ENCODE data around the gene TMA7B. TPM values are rescaled to one million over a fixed set of nuclear protein-coding genes. Genes with fewer than 3 reads are reported as not detected.

TMA7B gene
- total and polyA plus RNA-seq, 10 of the 15 experiments (the other 5 are each of a cell fraction or from before 2014, with no cell fraction given) = 0.33 to 2.9 (median 1.8) TPM

DNA sequence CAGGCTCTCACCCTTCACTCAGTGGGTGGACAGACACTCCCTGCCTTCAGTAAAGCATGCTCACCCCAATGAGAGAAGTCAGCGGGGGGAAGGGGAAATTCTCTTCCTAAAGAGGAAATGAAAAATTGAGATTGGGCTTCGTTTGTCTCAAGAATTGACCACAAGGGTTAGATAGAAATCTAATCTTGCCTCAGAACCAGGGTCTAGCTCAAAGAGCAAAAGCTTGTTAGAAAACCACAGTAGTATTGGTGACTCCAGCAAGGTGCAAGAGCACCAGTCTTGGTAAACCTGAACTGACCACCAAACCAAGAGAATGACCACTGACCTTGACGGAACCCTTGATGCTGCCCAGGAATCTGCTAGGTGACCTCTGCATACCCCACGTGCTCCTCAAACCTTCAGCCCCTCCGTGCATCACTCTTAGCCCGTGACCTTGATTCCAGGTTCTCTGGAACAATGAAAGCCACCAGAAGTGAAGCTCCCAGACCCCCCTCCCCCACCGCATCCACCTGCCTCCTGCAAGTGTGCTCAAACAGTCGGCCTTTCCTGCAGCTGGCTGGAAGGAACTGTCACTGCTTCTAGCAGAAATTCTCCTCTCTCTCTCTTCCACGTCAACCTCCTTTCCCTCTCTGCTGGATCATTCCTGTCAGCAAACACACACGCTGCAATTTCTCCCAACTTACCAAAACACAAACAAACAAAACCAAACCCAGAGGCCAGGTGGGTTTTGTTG, 3.1 kb upstream of the TMA7B start (continued):
- TF ChIP-seq BRCA1 (IDR thresholded peaks at IDR 0.05; ENCODE audit: low read depth, low read length) = no peak
- TF ChIP-seq STAT1 (conservative IDR thresholded peaks at IDR 0.05) = no peak
- TF ChIP-seq PAX5 (IDR thresholded peaks at IDR 0.05; ENCODE audit: borderline replicate concordance, low read depth, low read length) = peak; percentile 85
- TF ChIP-seq SRF (IDR thresholded peaks at IDR 0.05; ENCODE audit: low read depth in 2 of 2, low read length in 2 of 2) = no peak
- TF ChIP-seq, protein P1, sequence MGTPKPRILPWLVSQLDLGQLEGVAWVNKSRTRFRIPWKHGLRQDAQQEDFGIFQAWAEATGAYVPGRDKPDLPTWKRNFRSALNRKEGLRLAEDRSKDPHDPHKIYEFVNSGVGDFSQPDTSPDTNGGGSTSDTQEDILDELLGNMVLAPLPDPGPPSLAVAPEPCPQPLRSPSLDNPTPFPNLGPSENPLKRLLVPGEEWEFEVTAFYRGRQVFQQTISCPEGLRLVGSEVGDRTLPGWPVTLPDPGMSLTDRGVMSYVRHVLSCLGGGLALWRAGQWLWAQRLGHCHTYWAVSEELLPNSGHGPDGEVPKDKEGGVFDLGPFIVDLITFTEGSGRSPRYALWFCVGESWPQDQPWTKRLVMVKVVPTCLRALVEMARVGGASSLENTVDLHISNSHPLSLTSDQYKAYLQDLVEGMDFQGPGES (IDR thresholded peaks at IDR 0.05) = no peak
- TF ChIP-seq ZNF24 (IDR thresholded peaks at IDR 0.05) = no peak
- TF ChIP-seq MYC (IDR thresholded peaks at IDR 0.05; ENCODE audit: insufficient read depth, insufficient read length, insufficient replicate concordance, low read length, severe bottlenecking) = no peak
- TF ChIP-seq KLF5 (IDR thresholded peaks at IDR 0.05; ENCODE audit: partially characterized antibody) = no peak
- peak; percentile 73; the same call in 1 of the 2 replicates for TF ChIP-seq CHD2 (IDR thresholded peaks at IDR 0.05; ENCODE audit: borderline replicate concordance, low read depth, low read length)
- no peak for TF ChIP-seq KDM1A (IDR thresholded peaks at IDR 0.05; ENCODE audit: borderline replicate concordance)
- TF ChIP-seq, protein P2, sequence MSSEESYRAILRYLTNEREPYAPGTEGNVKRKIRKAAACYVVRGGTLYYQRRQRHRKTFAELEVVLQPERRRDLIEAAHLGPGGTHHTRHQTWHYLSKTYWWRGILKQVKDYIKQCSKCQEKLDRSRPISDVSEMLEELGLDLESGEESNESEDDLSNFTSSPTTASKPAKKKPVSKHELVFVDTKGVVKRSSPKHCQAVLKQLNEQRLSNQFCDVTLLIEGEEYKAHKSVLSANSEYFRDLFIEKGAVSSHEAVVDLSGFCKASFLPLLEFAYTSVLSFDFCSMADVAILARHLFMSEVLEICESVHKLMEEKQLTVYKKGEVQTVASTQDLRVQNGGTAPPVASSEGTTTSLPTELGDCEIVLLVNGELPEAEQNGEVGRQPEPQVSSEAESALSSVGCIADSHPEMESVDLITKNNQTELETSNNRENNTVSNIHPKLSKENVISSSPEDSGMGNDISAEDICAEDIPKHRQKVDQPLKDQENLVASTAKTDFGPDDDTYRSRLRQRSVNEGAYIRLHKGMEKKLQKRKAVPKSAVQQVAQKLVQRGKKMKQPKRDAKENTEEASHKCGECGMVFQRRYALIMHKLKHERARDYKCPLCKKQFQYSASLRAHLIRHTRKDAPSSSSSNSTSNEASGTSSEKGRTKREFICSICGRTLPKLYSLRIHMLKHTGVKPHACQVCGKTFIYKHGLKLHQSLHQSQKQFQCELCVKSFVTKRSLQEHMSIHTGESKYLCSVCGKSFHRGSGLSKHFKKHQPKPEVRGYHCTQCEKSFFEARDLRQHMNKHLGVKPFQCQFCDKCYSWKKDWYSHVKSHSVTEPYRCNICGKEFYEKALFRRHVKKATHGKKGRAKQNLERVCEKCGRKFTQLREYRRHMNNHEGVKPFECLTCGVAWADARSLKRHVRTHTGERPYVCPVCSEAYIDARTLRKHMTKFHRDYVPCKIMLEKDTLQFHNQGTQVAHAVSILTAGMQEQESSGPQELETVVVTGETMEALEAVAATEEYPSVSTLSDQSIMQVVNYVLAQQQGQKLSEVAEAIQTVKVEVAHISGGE (CRISPR knock-in tag; IDR thresholded peaks at IDR 0.05) = no peak
- peak; percentile 90 for TF ChIP-seq DPF2 (IDR thresholded peaks at IDR 0.05)
- TF ChIP-seq, protein P3, sequence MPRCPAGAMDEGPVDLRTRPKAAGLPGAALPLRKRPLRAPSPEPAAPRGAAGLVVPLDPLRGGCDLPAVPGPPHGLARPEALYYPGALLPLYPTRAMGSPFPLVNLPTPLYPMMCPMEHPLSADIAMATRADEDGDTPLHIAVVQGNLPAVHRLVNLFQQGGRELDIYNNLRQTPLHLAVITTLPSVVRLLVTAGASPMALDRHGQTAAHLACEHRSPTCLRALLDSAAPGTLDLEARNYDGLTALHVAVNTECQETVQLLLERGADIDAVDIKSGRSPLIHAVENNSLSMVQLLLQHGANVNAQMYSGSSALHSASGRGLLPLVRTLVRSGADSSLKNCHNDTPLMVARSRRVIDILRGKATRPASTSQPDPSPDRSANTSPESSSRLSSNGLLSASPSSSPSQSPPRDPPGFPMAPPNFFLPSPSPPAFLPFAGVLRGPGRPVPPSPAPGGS (IDR thresholded peaks at IDR 0.05; ENCODE audit: borderline replicate concordance, insufficient read depth, low read depth, low read length, poor library complexity, severe bottlenecking) = peak; percentile 27
- peak; percentile 60 for TF ChIP-seq CREM (IDR thresholded peaks at IDR 0.05; ENCODE audit: low read depth)
- peak; percentile 73 to 77; a peak in 3 of 4 replicates for TF ChIP-seq IKZF2 (IDR thresholded peaks at IDR 0.05)
- TF ChIP-seq SIN3A (IDR thresholded peaks at IDR 0.05; ENCODE audit: low read depth, low read length) = no peak
- peak; percentile 65 for TF ChIP-seq ATF7 (IDR thresholded peaks at IDR 0.05; ENCODE audit: low read depth)
- 0 out of 2 replicates have a peak, but pooled peaks have one; percentile 59 for TF ChIP-seq MEF2A (IDR thresholded peaks at IDR 0.05; ENCODE audit: insufficient read depth, low read depth, low read length)
- TF ChIP-seq RAD21 (IDR thresholded peaks at IDR 0.05; ENCODE audit: insufficient read depth, low read depth, low read length) = no peak
- TF ChIP-seq, protein P4, sequence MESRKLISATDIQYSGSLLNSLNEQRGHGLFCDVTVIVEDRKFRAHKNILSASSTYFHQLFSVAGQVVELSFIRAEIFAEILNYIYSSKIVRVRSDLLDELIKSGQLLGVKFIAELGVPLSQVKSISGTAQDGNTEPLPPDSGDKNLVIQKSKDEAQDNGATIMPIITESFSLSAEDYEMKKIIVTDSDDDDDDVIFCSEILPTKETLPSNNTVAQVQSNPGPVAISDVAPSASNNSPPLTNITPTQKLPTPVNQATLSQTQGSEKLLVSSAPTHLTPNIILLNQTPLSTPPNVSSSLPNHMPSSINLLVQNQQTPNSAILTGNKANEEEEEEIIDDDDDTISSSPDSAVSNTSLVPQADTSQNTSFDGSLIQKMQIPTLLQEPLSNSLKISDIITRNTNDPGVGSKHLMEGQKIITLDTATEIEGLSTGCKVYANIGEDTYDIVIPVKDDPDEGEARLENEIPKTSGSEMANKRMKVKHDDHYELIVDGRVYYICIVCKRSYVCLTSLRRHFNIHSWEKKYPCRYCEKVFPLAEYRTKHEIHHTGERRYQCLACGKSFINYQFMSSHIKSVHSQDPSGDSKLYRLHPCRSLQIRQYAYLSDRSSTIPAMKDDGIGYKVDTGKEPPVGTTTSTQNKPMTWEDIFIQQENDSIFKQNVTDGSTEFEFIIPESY (IDR thresholded peaks at IDR 0.05) = no peak
- TF ChIP-seq ZZZ3 (IDR thresholded peaks at IDR 0.05; ENCODE audit: control insufficient read depth, insufficient read length, low read depth) = no peak
- TF ChIP-seq MXI1 (IDR thresholded peaks at IDR 0.05; ENCODE audit: low read depth, low read length) = peak; percentile 35; the same call in 1 of the 2 replicates
- TF ChIP-seq POLR2AphosphoS5 (IDR thresholded peaks at IDR 0.05; ENCODE audit: low read length) = no peak
- no peak for TF ChIP-seq SMC3 (IDR thresholded peaks at IDR 0.05; ENCODE audit: borderline replicate concordance, low read length)

Measured in GM12878 (cell line).